ENCODE results near the gene GALM.

GALM gene

DNA sequence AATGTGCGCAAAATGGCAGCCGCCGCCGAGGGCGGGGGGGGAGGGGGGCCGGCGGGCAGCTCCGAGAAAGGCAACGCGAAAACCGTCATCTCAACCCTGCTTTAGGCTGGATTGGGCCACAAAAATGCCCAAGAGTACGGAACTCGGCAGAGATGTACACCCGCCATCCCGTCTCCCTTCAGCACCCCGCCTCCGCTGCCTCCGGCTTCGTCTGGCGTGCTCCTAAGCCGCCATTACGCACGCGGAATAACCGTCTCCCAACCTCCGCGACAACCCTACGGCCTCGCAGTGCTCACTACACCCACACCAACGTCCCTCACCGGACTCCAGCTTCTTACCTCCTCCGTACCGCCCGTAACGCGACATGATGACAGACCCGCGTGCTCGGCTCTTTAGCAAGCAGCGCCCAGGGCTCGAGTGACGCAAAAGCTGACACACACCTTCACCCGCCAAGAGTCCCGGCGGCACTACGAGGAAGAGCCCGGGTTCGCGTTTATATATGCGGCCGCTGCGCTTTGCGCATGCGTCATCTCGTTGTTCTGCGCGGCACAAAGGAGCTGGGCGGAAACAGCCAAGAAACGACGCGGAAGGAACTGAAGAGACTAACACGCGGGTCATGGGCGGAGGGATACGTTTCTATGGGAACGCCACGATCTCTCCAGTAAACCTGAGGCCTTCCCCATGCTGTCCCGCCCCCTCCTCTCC lies 85.1 kb downstream of the GALM start, which contains the start of gene SRSF7 (continued):
- TF ChIP-seq, protein P1, sequence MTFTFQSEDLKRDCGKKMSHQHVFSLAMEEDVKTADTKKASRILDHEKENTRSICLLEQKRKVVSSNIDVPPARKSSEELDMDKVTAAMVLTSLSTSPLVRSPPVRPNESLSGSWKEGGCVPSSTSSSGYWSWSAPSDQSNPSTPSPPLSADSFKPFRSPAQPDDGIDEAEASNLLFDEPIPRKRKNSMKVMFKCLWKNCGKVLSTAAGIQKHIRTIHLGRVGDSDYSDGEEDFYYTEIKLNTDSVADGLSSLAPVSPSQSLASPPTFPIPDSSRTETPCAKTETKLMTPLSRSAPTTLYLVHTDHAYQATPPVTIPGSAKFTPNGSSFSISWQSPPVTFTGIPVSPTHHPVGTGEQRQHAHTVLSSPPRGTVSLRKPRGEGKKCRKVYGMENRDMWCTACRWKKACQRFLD (tag by site-specific recombination; IDR thresholded peaks at IDR 0.05), result no peak
- TF ChIP-seq ZNF311 (tag by site-specific recombination; IDR thresholded peaks at IDR 0.05; ENCODE audit: borderline replicate concordance), result no peak
- TF ChIP-seq MEIS1 (CRISPR knock-in tag; IDR thresholded peaks at IDR 0.05; ENCODE audit: borderline replicate concordance), result no peak
- TF ChIP-seq PRDM1 (tag by site-specific recombination; IDR thresholded peaks at IDR 0.05), result no peak; the same call in 1 of the 2 replicates
- TF ChIP-seq ZNF274 (IDR thresholded peaks at IDR 0.05; ENCODE audit: low read length), result no peak
- no peak for TF ChIP-seq ZNF274 (tag by site-specific recombination; IDR thresholded peaks at IDR 0.05; ENCODE audit: borderline replicate concordance)
- TF ChIP-seq ZNF354C (tag by site-specific recombination; IDR thresholded peaks at IDR 0.05; ENCODE audit: borderline replicate concordance, low read depth), result no peak
- TF ChIP-seq ZFHX2 (tag by site-specific recombination; conservative IDR thresholded peaks at IDR 0.05), result peak; percentile 79
- TF ChIP-seq GLIS2 (tag by site-specific recombination; IDR thresholded peaks at IDR 0.05), result no peak
- no peak for TF ChIP-seq BCL11A (tag by site-specific recombination; IDR thresholded peaks at IDR 0.05; ENCODE audit: low read depth)
- TF ChIP-seq ZNF174 (tag by site-specific recombination; IDR thresholded peaks at IDR 0.05), result no peak
- TF ChIP-seq, protein P2, sequence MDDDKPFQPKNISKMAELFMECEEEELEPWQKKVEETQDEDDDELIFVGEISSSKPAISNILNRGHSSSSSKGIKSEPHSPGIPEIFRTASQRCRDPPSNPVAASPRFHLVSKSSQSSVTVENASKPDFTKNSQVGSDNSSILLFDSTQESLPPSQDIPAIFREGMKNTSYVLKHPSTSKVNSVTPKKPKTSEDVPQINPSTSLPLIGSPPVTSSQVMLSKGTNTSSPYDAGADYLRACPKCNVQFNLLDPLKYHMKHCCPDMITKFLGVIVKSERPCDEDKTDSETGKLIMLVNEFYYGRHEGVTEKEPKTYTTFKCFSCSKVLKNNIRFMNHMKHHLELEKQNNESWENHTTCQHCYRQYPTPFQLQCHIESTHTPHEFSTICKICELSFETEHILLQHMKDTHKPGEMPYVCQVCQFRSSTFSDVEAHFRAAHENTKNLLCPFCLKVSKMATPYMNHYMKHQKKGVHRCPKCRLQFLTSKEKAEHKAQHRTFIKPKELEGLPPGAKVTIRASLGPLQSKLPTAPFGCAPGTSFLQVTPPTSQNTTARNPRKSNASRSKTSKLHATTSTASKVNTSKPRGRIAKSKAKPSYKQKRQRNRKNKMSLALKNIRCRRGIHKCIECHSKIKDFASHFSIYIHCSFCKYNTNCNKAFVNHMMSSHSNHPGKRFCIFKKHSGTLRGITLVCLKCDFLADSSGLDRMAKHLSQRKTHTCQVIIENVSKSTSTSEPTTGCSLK (tag by site-specific recombination; IDR thresholded peaks at IDR 0.05), result no peak
- TF ChIP-seq ZSCAN30 (tag by site-specific recombination; IDR thresholded peaks at IDR 0.05), result peak; percentile 71; the same call in 1 of the 2 replicates
- no peak; the same call in none of the 2 replicates for TF ChIP-seq ZNF2 (tag by site-specific recombination; IDR thresholded peaks at IDR 0.05)
- TF ChIP-seq KLF8 (tag by site-specific recombination; IDR thresholded peaks at IDR 0.05), result peak; percentile 48; the same call in 1 of the 2 replicates
- TF ChIP-seq ZNF223 (tag by site-specific recombination; IDR thresholded peaks at IDR 0.05), result no peak
- TF ChIP-seq, protein P3, sequence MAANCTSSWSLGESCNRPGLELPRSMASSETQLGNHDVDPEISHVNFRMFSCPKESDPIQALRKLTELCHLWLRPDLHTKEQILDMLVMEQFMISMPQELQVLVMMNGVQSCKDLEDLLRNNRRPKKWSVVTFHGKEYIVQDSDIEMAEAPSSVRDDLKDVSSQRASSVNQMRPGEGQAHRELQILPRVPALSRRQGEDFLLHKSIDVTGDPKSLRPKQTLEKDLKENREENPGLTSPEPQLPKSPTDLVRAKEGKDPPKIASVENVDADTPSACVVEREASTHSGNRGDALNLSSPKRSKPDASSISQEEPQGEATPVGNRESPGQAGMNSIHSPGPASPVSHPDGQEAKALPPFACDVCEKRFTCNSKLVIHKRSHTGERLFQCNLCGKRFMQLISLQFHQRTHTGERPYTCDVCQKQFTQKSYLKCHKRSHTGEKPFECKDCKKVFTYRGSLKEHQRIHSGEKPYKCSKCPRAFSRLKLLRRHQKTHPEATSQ (tag by site-specific recombination; IDR thresholded peaks at IDR 0.05), result peak; percentile 89
- TF ChIP-seq GLI2 (tag by site-specific recombination; IDR thresholded peaks at IDR 0.05; ENCODE audit: borderline replicate concordance, low read depth), result no peak
- no peak for TF ChIP-seq ZNF529 (tag by site-specific recombination; IDR thresholded peaks at IDR 0.05; ENCODE audit: insufficient replicate concordance)
- no peak for TF ChIP-seq ZNF426 (tag by site-specific recombination; IDR thresholded peaks at IDR 0.05)
- no peak for TF ChIP-seq ZNF555 (tag by site-specific recombination; conservative IDR thresholded peaks at IDR 0.05)
- TF ChIP-seq ZNF169 (tag by site-specific recombination; IDR thresholded peaks at IDR 0.05), result no peak; the same call in 1 of the 2 replicates
- TF ChIP-seq, protein P4, sequence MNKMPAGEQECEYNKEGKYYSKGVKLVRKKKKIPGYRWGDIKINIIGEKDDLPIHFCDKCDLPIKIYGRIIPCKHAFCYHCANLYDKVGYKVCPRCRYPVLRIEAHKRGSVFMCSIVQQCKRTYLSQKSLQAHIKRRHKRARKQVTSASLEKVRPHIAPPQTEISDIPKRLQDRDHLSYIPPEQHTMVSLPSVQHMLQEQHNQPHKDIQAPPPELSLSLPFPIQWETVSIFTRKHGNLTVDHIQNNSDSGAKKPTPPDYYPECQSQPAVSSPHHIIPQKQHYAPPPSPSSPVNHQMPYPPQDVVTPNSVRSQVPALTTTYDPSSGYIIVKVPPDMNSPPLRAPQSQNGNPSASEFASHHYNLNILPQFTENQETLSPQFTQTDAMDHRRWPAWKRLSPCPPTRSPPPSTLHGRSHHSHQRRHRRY (tag by site-specific recombination; IDR thresholded peaks at IDR 0.05), result 0 out of 2 replicates have a peak, but pooled peaks have one; percentile 67
- TF ChIP-seq ZBTB1 (tag by site-specific recombination; IDR thresholded peaks at IDR 0.05), result peak; percentile 59; the same call in 1 of the 2 replicates
- TF ChIP-seq ZNF433 (tag by site-specific recombination; IDR thresholded peaks at IDR 0.05; ENCODE audit: low read depth), result no peak
- 0 out of 2 replicates have a peak, but pooled peaks have one; percentile 38 for TF ChIP-seq ZNF610 (tag by site-specific recombination; IDR thresholded peaks at IDR 0.05; ENCODE audit: borderline replicate concordance)
- TF ChIP-seq ZNF155 (tag by site-specific recombination; IDR thresholded peaks at IDR 0.05), result no peak
- TF ChIP-seq, protein P5, sequence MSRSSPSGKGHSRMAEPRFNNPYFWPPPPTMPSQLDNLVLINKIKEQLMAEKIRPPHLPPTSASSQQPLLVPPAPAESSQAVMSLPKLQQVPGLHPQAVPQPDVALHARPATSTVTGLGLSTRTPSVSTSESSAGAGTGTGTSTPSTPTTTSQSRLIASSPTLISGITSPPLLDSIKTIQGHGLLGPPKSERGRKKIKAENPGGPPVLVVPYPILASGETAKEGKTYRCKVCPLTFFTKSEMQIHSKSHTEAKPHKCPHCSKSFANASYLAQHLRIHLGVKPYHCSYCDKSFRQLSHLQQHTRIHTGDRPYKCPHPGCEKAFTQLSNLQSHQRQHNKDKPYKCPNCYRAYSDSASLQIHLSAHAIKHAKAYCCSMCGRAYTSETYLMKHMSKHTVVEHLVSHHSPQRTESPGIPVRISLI (tag by site-specific recombination; IDR thresholded peaks at IDR 0.05), result no peak
- TF ChIP-seq, protein P6, sequence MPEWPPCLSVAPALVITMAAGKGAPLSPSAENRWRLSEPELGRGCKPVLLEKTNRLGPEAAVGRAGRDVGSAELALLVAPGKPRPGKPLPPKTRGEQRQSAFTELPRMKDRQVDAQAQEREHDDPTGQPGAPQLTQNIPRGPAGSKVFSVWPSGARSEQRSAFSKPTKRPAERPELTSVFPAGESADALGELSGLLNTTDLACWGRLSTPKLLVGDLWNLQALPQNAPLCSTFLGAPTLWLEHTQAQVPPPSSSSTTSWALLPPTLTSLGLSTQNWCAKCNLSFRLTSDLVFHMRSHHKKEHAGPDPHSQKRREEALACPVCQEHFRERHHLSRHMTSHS (tag by site-specific recombination; IDR thresholded peaks at IDR 0.05), result no peak
- peak; percentile 28; the same call in 1 of the 2 replicates for TF ChIP-seq ZNF792 (tag by site-specific recombination; IDR thresholded peaks at IDR 0.05)
- 0 out of 2 replicates have a peak, but pooled peaks have one; percentile 72 for TF ChIP-seq REPIN1 (tag by site-specific recombination; IDR thresholded peaks at IDR 0.05; ENCODE audit: low read depth)
- TF ChIP-seq ZNF114 (tag by site-specific recombination; IDR thresholded peaks at IDR 0.05), result no peak
- TF ChIP-seq ZBTB20 (tag by site-specific recombination; IDR thresholded peaks at IDR 0.05), result no peak; the same call in 1 of the 2 replicates
